Measurements from ENCODE around the gene REV3L.

Gene REV3L

GRCh38 chr6:111464184-111464583 lies 18.8 kb downstream of the REV3L start:
- no peak for DNase-seq (ENCODE audit: low read depth)

- DNase-seq (ENCODE audit: low read depth), result no peak
Observed at GRCh38 chr6:111462770-111463391, 20.1 kb downstream of the REV3L start.

GRCh38 chr6:111461860-111462259 lies 21.2 kb downstream of the REV3L start:
- DNase-seq (ENCODE audit: low read depth), result no peak

GRCh38 chr6:111458670-111459232 lies 24.3 kb downstream of the REV3L start:
- no peak for DNase-seq (ENCODE audit: low read depth)

- DNase-seq (ENCODE audit: low read depth), result no peak
Observed at GRCh38 chr6:111456208-111456607, 26.8 kb downstream of the REV3L start.

- no peak for DNase-seq (ENCODE audit: low read depth)
Observed at GRCh38 chr6:111450636-111451035, 32.4 kb downstream of the REV3L start.

GRCh38 chr6:111450087-111450486 lies 32.9 kb downstream of the REV3L start:
- no peak for DNase-seq (ENCODE audit: low read depth)

GRCh38 chr6:111449129-111449528 lies 33.9 kb downstream of the REV3L start:
- DNase-seq (ENCODE audit: low read depth), result no peak

GRCh38 chr6:111447051-111447450 lies 36.0 kb downstream of the REV3L start:
- no peak for DNase-seq (ENCODE audit: low read depth)

- no peak for DNase-seq (ENCODE audit: low read depth)
Observed at GRCh38 chr6:111445861-111446267, 37.2 kb downstream of the REV3L start.

GRCh38 chr6:111444794-111445193 lies 38.2 kb downstream of the REV3L start:
- no peak for DNase-seq (ENCODE audit: low read depth)

- no peak for DNase-seq (ENCODE audit: low read depth)
Observed at GRCh38 chr6:111441678-111442243, 41.3 kb downstream of the REV3L start.

GRCh38 chr6:111439171-111439570 lies 43.8 kb downstream of the REV3L start:
- DNase-seq (ENCODE audit: low read depth), result no peak

GRCh38 chr6:111437573-111437972 lies 45.4 kb downstream of the REV3L start:
- no peak for DNase-seq (ENCODE audit: low read depth)

GRCh38 chr6:111432511-111432910 lies 50.5 kb downstream of the REV3L start:
- no peak for DNase-seq (ENCODE audit: low read depth)

- no peak for DNase-seq (ENCODE audit: low read depth)
Observed at GRCh38 chr6:111430605-111431376, 52.2 kb downstream of the REV3L start.

GRCh38 chr6:111429571-111429970 lies 53.4 kb downstream of the REV3L start:
- DNase-seq (ENCODE audit: low read depth), result no peak

- no peak for DNase-seq (ENCODE audit: low read depth)
Observed at GRCh38 chr6:111428811-111429210, 54.2 kb downstream of the REV3L start.

- DNase-seq (ENCODE audit: low read depth), result no peak
Observed at GRCh38 chr6:111427341-111428116, 55.5 kb downstream of the REV3L start.

GRCh38 chr6:111423960-111424846 lies 58.8 kb downstream of the REV3L start:
- no peak for DNase-seq (ENCODE audit: low read depth)

- DNase-seq (ENCODE audit: low read depth), result no peak
Observed at GRCh38 chr6:111423055-111423633, 59.9 kb downstream of the REV3L start.

All from activated gamma-delta T cell treated with anti-CD3 and anti-CD28 coated beads, Interleukin-2, amount 50 U/mL, for 16 hours (primary cell).